ENCODE data around the gene GSDMA.

The GSDMA gene, protein sequence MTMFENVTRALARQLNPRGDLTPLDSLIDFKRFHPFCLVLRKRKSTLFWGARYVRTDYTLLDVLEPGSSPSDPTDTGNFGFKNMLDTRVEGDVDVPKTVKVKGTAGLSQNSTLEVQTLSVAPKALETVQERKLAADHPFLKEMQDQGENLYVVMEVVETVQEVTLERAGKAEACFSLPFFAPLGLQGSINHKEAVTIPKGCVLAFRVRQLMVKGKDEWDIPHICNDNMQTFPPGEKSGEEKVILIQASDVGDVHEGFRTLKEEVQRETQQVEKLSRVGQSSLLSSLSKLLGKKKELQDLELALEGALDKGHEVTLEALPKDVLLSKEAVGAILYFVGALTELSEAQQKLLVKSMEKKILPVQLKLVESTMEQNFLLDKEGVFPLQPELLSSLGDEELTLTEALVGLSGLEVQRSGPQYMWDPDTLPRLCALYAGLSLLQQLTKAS

DNA sequence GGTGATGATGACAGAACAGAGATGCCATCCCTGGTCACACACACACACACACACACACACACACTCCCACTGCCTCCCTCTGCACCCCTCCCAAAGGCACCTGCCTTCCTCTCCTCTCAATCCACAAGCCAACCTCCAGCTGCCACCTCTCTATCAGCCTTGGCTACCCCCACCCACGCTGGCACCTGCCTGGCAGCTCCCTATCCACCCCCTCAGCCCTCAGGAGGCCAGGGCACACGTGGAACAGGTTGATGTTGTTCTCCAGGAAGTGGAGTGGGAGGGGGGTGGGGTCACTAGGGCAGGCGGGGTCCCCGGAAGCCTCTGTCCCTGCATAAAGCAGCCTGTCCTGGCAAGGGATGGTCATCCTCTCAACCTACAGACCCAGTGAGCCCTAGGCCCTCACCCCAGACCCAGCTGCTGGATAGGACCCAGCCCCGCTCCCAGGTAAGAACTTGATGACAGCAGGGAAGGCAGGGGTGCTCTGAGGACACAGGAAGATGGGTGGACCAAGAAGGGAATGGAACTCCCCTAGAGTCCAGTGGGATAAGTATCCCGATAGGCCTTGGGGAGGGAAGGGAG lies at the start of gene GSDMA:
Gene GSDMA (plus strand): TSS at position 363 of the 579 bp plus-strand sequence. CDS start 2,684 bp downstream, outside the sequence.
- DNase-seq (ENCODE audit: low spot score), result no peak

DNA sequence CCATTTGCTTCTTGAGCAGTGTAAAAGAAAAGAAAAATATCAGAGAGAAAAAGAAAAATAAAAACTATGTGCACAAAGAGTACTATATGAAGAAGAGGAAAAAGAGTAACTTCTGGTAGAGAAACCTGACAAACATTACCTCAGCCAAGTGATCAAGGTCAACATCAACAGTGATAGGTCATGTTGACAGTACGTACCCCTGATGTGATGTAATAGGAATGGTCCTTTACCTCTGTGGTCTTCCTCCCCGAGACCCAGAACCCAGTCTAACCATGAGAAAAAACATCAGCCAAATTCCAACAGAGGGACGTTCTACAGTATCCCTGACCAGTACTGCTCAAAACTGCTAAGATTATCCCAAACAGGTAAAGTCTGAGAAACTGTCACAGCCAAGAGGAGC lies 48.8 kb upstream of the GSDMA start:
- DNase-seq (ENCODE audit: low spot score), result no peak

DNA sequence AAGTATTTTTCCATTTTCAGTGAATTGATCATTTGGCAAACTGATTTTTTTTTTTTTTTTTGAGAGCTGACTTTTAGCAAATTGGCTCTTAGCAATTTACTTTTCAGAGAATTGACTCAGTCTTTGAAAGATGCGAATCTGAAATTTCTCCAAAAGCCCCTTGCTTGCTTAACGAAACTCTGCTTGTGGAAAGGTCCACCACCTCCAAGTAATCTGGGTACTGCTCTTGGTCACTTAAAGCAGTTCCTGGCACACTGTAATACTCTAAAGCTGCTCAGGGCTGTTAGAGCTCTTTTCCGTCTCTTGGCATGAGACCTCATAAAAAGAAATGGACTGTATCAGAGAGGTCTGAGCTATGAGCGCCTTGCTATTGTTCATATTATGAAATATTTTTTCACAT lies 47.2 kb upstream of the GSDMA start:
- no peak for DNase-seq (ENCODE audit: low spot score)

DNA sequence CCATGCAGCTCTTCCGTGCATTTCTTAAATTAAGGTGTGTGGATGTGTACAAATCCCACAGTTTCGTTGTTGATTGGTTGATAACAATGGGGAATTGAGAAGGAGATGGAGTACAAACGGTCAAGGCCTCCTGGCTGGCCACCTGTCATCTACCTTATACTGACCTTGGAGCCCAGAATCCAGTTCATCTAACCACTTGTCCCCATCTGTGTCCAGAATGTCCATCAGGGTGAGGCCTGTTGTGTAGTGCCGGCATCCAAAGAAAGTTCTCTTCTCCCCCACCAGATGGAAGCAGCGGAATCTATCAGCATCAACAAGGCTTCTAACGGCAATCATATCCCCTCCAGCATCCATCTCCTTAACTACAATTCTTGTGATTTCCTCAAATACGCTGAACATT lies 45.9 kb upstream of the GSDMA start:
- no peak for DNase-seq (ENCODE audit: low spot score)

DNA sequence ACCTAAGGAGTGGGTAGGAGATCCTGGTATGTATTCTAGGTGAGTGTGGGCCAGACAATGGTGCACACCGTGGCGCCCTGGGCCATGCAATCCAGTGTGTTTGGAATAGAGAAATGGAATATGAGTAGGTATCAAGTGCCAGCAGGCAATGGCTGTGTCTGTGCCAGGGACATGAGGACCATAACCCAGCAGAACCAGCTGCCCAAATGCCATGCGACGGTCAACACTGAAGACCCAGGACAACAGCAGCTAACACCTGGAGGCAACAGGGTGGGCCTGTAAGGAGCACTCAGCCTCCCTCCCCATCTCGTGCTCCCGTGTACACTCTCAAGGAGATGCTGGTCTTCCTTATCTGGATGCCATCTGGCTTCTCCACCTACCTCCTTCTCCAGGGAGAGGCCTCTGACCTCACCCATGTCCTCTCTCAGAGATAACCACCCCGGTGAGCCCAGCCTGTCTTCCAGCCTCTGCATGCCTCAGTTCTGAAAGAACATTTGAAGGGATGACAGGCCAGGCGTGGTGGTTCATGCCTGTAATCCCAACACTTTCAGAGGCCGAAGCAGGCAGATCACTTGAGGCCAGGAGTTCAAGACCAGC lies 43.6 kb upstream of the GSDMA start:
- no peak for DNase-seq (ENCODE audit: low spot score)

DNA sequence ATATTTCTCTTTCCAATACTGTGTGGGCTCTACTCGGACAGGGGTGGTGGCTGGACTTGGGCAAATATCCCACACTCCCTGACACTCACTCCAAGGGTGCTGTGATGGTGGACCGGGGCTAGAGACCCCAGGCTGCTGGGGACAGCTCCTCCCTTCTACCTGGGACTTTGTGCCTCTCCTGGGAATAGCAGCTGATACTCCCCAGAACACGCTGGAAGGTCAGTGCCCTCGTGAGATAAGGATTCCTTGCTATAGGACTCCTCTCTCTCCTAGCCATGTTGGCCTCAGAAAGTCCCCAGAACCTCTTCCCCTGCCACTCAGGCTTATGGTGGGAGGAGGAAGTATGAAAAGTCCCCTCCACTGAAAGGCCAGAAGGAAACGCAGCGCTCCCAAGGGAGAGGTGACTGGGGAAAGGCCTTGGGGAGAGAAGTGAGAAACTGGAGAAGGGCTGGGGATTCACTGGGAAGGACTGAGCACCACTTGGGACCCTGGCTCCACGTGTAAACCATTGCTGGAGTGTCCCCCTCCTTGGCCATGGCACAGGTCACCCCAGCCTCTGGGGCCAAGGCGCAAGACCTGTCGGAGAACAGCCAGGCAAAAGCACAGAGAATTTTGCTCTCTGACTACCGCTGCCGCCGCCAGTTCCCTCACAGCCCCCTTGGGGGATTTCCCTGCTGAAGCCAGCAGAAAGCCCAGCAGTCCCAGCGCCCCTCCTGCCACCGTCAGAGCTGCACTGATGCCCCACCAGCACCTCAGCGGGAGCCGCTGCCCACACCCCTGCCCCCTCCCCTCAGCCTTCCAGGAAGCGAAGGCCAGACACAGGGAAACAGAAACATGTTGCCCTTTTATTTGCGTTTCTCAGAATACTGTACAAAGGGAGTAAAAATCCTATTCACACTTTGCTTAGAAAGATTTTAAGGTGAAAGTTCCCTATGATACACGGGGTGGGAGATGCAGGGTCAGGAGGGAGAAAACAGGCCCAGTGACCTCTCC lies 42.3 kb upstream of the GSDMA start:
- no peak for DNase-seq (ENCODE audit: low spot score)

DNA sequence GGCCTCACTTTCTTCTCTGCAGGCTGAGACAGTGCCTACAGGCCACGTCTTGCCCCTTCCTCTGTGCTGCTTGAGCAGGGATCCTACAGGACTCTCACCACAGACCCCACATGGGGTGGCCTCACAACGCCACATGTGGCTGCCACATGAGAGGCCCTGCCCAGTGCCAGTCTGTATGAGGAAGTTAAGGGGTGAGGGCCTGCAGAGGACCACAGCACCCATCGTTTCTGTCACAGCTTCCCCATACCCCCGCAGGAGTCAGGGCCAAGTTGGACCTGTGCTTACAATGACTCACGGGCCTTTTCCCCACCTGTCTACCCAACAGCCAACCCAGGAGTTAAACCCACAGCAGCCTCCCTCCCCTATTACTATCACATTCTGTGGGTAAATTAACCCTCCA lies 41.5 kb upstream of the GSDMA start:
- no peak for DNase-seq (ENCODE audit: low spot score)

DNA sequence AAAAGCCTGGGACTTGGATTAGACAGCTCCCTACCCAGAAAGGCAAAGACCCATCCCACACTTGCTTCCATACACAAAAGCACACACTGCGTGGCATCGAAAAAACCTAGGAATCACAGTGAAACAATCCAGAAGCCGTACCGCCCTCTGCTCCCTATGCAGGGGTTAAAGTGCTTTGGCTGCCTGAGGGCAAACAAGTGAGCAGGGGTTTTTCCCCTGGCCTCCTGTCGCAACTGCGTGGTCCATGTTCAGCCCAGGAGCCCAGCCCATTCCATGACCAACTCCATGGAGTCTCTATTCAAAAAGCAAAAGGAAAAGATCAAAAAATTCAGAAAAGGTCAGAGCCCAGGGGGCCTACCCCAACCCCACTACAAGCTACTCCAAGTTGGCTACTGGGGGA lies 40.8 kb upstream of the GSDMA start:
- no peak for DNase-seq (ENCODE audit: low spot score)

DNA sequence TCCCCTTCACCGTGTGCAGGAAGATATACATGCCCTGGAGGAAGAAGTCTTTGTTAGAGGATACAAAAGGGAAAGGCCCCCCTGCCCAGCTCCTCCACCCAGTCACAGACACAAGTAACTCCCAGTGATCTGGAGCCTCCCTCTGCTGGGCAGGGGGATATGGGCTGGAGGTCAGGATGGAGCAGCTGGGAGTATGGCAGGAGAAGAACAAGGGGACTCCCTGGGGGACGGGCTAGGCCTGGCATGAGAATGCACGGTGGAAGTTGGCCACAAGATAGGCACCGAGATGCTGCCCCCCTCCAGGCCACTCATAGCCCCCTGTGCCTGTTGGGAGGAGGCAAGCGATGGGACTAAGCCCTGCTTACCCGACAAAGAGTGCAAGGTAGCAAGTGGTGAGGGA lies 39.6 kb upstream of the GSDMA start:
- DNase-seq (ENCODE audit: low spot score), result no peak

DNA sequence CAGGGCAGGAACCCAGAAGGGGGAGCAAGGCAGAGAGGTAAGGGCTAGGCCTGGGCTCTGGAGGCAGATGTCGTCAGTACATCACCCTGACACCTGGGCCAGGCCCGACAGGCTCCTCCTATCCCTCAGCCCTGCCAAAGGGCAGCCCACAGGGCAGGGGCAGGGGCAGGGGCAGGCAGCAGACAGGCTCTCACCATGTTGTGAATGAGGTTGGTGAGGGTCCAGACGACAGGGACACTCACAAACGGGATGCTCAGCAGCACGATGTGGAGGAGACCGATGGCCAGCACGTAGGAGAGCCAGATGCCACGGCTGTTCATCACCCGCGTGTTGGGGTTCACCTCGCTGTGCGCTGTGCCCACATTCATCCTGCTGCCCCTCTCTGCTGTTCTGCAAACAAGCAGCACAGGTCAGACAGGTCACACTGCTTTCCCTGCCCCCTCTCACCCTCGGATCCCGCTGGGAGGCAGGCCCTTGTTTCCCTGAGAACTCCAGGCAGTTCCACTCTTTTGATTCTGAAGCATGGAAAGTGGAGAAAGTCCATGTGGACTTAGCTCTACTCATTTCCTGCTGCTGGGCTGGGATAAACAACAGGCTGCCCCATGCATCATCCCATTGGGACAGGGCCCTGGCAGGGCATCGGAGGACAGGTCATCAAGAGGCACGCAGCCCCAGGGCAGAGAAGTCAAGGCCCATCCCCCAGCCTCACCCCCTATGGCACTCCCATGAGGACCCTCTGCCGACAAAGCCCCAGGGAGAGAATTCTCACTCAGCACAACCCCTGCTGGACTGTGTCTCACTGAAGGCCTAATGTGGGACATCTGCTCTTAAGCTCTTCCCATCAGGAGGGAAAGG lies 38.7 kb upstream of the GSDMA start:
- peak; percentile 40 for DNase-seq (ENCODE audit: low spot score)

DNA sequence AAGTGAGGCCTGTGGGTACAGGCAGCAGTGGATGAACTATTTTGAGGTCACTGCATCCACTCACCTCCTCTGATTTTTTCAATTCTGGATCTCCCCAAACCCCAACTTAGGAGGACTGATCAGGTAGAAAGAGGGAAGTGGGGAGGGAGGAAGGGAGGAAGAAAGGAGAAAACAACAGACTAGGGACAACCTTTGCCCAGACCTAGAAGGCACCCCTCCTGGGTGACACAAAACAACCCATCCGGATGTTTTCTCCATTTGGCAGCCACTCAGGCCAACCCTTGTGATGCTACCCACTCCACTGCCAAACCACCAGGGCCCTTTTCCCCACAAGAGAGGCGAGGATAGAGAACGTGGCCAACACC lies 38.1 kb upstream of the GSDMA start:
- no peak for DNase-seq (ENCODE audit: low spot score)

DNA sequence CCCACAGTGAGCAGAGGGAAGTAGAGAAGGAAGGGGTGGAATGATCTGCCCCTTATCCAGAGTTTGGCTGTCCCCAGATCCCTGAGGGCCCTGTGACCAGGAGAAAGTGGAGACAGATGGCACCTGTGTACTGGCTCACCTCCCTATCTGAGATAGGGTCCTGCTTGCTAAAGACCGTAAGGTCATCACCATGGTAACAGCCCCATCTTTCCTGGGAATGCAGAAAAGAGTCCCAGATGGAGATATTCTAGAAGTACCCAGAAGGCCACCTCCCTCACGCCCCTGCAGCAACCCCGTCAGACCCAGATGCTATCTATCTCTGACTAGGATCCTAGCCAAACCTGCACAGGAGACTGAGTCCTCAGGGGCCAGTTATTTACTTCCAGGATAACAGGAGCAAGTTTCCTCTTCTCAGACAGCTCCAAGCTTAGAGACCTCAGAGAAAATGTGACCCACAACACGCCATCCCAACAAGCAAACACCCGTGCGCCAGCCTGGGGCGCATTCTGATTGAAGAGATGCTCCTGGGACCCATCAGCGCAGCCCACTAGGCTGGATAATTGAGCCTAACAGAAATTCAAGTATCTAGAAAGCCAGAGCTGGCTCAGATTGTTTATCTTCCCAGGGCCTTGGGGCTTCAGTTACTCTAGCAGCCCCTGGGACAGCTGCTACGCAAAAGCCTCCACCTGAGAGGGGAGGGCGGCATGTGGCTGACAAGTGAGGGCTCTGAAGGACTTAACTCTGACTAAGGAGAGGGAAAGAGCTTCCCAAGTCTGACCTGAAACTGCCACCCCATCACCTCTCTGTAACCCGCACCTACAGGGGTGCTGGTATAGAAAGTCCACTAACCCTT lies 37.3 kb upstream of the GSDMA start:
- no peak for DNase-seq (ENCODE audit: low spot score)

DNA sequence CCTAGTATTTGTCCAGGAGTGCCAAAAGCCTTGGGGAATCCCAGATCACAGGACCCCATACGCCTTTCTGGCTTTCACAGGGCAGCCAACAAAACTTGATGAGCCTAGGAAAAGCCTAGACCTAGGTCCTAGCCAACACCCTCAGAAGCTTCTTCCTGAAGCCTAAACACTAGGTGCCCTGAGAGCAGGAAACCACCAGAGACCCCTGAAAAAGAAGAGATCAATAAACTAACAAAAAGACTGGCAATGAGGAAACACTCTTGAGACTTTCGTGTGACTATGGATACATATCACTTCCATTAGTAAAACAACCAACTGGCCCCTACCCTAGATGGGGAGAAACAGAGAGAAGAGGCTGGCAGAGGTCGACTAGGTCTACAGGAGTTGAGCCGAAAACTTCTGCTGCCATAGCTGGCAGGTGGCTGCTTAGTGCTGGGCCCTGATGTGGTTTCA lies 36.6 kb upstream of the GSDMA start:
- DNase-seq (ENCODE audit: low spot score), result no peak

DNA sequence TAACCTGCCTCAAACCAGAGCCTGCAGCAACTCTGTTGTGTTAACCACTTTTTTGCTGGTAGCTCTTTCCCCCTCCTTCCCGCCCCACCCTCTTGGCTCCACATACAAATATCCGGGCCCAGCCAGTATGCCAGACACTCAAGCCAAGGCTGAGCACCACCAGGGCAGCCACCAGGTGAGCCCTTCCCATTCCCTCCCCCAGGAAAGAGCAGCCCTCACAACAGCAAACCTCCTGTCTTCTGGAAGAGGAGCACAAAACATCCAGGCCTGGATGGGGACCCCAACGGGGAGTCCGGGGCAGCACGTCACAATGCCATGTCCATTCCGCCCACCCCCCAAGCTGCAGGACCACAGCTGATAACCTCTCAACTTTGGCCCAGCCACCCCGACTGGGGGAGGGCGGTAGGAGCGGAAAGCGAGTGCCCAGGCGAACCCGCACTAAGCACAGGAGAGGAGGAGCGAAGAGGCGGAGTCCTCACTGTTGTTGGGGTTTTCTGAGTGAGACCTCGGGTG lies 36.2 kb upstream of the GSDMA start:
- DNase-seq (ENCODE audit: low spot score), result peak; percentile 64

DNA sequence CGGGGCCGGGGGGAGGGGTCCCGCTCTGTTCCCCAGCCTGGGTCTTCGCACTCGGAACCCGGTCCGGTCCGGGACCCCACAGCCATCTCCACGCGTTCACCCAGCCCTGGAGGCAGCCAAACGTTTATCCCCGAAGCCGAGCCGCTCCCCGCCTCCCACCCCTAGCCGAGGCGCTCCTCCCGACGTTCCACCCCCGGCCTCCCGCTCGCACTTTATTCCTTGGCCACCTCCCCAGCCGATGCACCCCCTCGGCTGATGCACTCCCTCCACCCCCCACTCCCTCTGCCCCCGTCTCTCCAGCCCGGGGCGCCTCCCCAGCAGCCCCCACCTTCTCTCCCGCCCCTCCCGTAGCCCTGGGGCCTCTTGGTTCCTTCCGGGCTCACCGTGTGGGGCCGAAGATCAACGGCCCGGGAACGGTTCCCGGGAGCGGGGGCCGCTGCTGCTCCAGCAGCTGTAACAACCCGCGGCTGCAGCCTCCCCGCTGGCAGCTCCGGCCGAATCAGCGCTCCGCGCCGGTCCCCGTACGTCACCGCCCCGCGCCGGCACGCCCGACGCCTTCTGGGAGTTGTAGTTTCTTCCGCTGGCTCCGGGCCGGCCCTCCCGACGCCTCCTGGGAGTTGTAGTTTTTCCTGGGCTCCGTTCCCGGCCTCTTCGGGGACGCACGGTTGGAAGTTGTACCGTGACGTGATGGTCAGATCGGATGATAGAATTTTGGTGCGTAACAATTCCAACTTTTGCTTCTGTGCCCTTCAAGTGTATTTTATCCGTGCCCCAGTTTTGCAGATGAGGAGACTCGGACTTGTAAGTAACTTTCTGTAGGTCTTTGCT lies 35.5 kb upstream of the GSDMA start, which contains the start of the genes LRRC3C and ORMDL3:
Gene LRRC3C (plus strand): TSS at position 632 of the 828 bp plus-strand sequence. CDS start 13,792 bp downstream, outside the sequence.
Gene ORMDL3 (minus strand): TSS at position 501 of the 828 bp plus-strand sequence. CDS start 3,398 bp downstream, outside the sequence.
- peak; percentile 96 for DNase-seq (ENCODE audit: low spot score)

DNA sequence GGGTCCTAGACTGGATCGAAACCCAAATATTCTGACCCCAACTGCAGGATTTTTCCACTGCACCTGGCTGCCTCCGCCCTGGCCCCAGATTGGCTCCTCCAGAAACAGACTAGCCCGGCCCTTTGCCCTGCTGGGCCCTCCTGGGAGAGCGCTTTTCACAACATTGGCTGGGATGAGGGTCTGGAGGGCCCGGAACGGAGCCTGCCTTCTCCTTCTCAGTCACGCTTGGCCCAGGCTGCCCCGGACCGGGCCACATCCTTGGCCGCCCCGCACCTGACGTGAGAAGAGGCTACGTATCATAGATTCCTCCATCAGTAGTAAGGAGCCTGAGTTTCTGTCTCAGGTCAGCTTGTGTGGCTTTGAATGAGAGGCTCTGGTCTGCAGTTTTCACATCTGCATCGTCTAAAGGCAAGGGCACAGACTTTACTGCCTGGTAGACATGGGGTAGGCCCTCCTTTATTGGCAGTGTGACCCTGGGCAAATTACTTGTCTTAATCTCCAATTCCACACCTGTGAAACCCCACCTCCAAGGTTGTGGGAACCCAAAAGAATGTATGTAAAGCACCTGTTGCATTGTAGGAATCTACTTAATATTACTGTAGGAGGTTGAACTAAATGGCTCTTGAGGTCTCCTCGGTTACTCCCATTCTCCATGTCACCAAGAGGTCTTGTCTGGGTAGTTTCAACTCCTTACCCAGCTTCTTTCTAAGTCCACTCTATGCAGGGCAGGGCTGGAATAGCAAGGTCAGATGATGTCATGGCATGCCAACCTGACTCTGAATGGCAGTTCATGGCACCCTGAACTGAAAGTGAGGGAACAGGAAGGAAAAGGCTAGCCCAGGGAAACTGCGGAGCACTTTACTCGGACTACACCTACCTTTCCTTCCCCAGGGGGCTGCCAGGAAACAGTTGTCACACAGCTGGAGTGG lies 34.6 kb upstream of the GSDMA start:
- DNase-seq (ENCODE audit: low spot score), result peak; percentile 21

DNA sequence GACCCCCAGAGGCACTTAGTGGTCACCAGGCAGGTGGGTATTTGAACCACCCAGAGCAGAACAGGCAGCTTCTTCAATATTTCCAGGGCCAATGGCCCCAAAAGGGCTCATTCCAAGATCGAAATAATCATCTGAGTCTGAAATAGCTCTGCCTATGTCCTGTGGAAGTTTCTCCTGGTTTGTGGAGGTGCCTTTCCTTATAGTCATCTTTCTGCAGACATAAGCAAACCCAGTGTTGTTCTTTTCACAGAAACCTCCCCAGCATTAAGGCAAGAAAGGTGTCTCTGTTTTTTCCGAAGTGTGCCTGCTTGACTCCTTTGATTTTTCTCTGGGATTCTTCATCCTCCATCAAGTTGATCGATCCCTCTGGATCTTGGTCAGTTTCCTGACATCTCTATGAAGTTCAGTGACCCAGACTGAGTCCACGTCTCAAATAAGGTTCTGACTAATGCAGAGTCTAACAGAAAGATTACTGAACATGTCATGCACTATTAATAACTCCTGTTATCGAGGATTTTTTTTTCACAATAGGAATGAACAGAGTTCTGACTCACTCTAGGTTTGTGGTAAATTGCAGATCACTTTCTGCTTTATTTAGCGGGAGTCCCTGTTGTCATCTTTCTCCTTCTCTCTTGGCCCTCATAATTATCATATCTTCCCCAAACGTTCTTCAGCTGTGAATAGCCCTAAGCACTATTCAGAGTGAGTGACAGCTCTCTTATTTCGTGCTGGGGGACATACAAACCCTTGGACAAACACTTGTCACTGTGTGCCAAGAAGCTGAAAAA lies 33.8 kb upstream of the GSDMA start:
- DNase-seq (ENCODE audit: low spot score), result peak; percentile 82

All from GM03348 (cell line).